A549 (cell line): ENCODE results near the gene PCDH9.

ENCODE experiments used
- EHMT2 ChIP-seq: fragments of 200-600 bp; sonication (generic); IDR thresholded peaks from 2 replicates; pipeline ENCODE4 v1.6.1; 2016; ENCODE audit warnings: antibody characterized with exemption, low read depth, mild to moderate bottlenecking, moderate library complexity
- EP300 ChIP-seq, 2 experiments: fragments of >200 bp; sonication (Bioruptor Twin); formaldehyde crosslinking; IDR thresholded peaks; 2 replicates in 1 of 2; 3 replicates in 1 of 2; pipeline ENCODE4 v1.6.1; 2016 to 2017
- HDAC2 ChIP-seq: fragments of 200-600 bp; sonication (generic); IDR thresholded peaks from 2 replicates; pipeline ENCODE4 v1.6.1; 2016
- RNF2 ChIP-seq: fragments of 200-600 bp; sonication (generic); IDR thresholded peaks from 2 replicates; pipeline ENCODE4 v1.6.1; 2016; ENCODE audit warnings: low read depth, mild to moderate bottlenecking, antibody characterized with exemption, moderate library complexity, borderline replicate concordance
- TF ChIP-seq, protein P1 (sequence below): IDR thresholded peaks from 2 replicates; pipeline ENCODE4 v1.6.1; 2012
- TF ChIP-seq, protein P2 (sequence below): fragments of >200 bp; sonication (Bioruptor Twin); formaldehyde crosslinking; IDR thresholded peaks from 3 replicates; pipeline ENCODE4 v1.5.1; 2016

DNA sequence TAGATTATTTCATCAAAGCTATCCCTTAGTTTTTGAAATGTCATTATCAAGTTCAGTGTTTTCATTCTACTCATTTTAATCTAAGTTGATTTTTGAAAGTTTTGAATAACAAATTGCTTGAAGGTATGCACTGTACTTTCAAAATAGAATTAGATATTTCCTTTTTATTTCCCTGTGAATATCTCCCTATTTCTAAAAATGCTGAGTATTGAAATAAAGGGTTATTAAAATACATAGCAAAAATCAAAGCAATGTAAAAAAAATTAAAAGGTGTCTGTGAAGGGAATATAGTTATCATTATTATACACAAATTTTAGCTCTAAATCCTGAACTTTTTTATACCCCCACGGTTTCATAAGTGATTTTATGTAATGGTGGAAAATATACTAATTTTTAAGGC lies 967.8 kb downstream of the PCDH9 start:
- no peak for TF ChIP-seq HDAC2
- TF ChIP-seq, protein P1, sequence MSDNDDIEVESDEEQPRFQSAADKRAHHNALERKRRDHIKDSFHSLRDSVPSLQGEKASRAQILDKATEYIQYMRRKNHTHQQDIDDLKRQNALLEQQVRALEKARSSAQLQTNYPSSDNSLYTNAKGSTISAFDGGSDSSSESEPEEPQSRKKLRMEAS, result no peak
- TF ChIP-seq, protein P2, sequence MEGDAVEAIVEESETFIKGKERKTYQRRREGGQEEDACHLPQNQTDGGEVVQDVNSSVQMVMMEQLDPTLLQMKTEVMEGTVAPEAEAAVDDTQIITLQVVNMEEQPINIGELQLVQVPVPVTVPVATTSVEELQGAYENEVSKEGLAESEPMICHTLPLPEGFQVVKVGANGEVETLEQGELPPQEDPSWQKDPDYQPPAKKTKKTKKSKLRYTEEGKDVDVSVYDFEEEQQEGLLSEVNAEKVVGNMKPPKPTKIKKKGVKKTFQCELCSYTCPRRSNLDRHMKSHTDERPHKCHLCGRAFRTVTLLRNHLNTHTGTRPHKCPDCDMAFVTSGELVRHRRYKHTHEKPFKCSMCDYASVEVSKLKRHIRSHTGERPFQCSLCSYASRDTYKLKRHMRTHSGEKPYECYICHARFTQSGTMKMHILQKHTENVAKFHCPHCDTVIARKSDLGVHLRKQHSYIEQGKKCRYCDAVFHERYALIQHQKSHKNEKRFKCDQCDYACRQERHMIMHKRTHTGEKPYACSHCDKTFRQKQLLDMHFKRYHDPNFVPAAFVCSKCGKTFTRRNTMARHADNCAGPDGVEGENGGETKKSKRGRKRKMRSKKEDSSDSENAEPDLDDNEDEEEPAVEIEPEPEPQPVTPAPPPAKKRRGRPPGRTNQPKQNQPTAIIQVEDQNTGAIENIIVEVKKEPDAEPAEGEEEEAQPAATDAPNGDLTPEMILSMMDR, result no peak
- TF ChIP-seq EHMT2, result no peak
- no peak for TF ChIP-seq EP300 (IDR thresholded peaks at IDR 0.05)
- TF ChIP-seq RNF2, result no peak
